ENCODE data around the gene IGFBP2. TPM values are rescaled to one million over a fixed set of nuclear protein-coding genes. Genes with fewer than 3 reads are reported as not detected.

The IGFBP2 gene
- polyA plus RNA-seq, 1 donor (not counting 4 experiments of a cell fraction or from before 2014, with no cell fraction given): 10.2 TPM

- FAIRE-seq (no peak), DNase-seq (ENCODE audit: low read depth, low spot score) (no peak)
- dilution Hi-C loops (cut with MboI; ENCODE audit: extremely low pct_ligation_motif_present, low sequenced_read_pairs): no loop called here
- Histone ChIP-seq H3K4me2 (ENCODE audit: control insufficient read depth, extremely low read depth, insufficient read depth, low read depth, low read length) (no peak overlapping the region), H3K36me3 (ENCODE audit: control insufficient read depth in 2 of 2, extremely low read depth in 1 of 2, insufficient read depth in 2 of 2, low read length in 2 of 2) (no peaks in the 10 kb centered on the region), H3K4me1 (ENCODE audit: control insufficient read depth, extremely low read depth, insufficient read depth, low read length) (no peaks in the 10 kb centered on the region), H3K4me3 (ENCODE audit: control insufficient read depth in 2 of 3, extremely low read depth in 1 of 3, insufficient read depth in 2 of 3, low read depth in 1 of 3, low read length in 3 of 3) (no peak overlapping the region), H2AFZ (ENCODE audit: control insufficient read depth, low read length) (no peak overlapping the region), H3K27me3 (ENCODE audit: control insufficient read depth, extremely low read depth, insufficient read depth, low read length) (peaks cover 39% of the 10 kb centered on the region), H3K9me3 (ENCODE audit: control insufficient read depth, low read depth, low read length) (no peaks in the 10 kb centered on the region), H4K20me1 (ENCODE audit: control insufficient read depth, extremely low read depth, insufficient read depth, low read length) (no peaks in the 10 kb centered on the region), H3K27ac (ENCODE audit: control insufficient read depth, insufficient read depth, low read length) (no peak overlapping the region), H3K9ac (ENCODE audit: control insufficient read depth, extremely low read depth, insufficient read depth, low read length) (no peak overlapping the region), H3K9me1 (ENCODE audit: control insufficient read depth, extremely low read depth, insufficient read depth, low read length) (no peaks in the 10 kb centered on the region), H3K79me2 (ENCODE audit: control insufficient read depth, insufficient read depth, low read length) (no peaks in the 10 kb centered on the region)
- no peak for TF ChIP-seq CTCF (optimal IDR thresholded peaks at IDR 0.05 in 1 of 3, IDR thresholded peaks at IDR 0.05 in 1 of 3, conservative IDR thresholded peaks at IDR 0.05 in 1 of 3; ENCODE audit: extremely low read depth in 1 of 3, insufficient read depth in 2 of 3, low read length in 3 of 3)
- TF ChIP-seq EZH2 (IDR thresholded peaks at IDR 0.05; ENCODE audit: low read length): no peak
Observed at GRCh38 chr2:216584112-216584511, 49.1 kb upstream of the IGFBP2 start.

GRCh38 chr2:216585441-216585840, 47.8 kb upstream of the IGFBP2 start:
- no peaks in the 10 kb centered on the region for H3K9me3 ChIP-seq (ENCODE audit: control insufficient read depth, low read depth, low read length)
- H3K79me2 ChIP-seq (ENCODE audit: control insufficient read depth, insufficient read depth, low read length): no peaks in the 10 kb centered on the region
- H3K4me3 ChIP-seq (ENCODE audit: control insufficient read depth in 2 of 3, extremely low read depth in 1 of 3, insufficient read depth in 2 of 3, low read depth in 1 of 3, low read length in 3 of 3): no peak overlapping the region
- H3K36me3 ChIP-seq (ENCODE audit: control insufficient read depth in 2 of 2, extremely low read depth in 1 of 2, insufficient read depth in 2 of 2, low read length in 2 of 2): no peaks in the 10 kb centered on the region
- H3K27ac ChIP-seq (ENCODE audit: control insufficient read depth, insufficient read depth, low read length): no peak overlapping the region
- dilution Hi-C loops (cut with MboI; ENCODE audit: extremely low pct_ligation_motif_present, low sequenced_read_pairs): no loop called here
- no peaks in the 10 kb centered on the region for H3K9me1 ChIP-seq (ENCODE audit: control insufficient read depth, extremely low read depth, insufficient read depth, low read length)
- H2AFZ ChIP-seq (ENCODE audit: control insufficient read depth, low read length): no peak overlapping the region
- peaks cover 35% of the 10 kb centered on the region for H3K27me3 ChIP-seq (ENCODE audit: control insufficient read depth, extremely low read depth, insufficient read depth, low read length)
- H3K9ac ChIP-seq (ENCODE audit: control insufficient read depth, extremely low read depth, insufficient read depth, low read length): no peak overlapping the region
- no peak overlapping the region for H3K4me2 ChIP-seq (ENCODE audit: control insufficient read depth, extremely low read depth, insufficient read depth, low read depth, low read length)
- TF ChIP-seq EZH2 (IDR thresholded peaks at IDR 0.05; ENCODE audit: low read length) (no peak), CTCF (optimal IDR thresholded peaks at IDR 0.05 in 1 of 3, IDR thresholded peaks at IDR 0.05 in 1 of 3, conservative IDR thresholded peaks at IDR 0.05 in 1 of 3; ENCODE audit: extremely low read depth in 1 of 3, insufficient read depth in 2 of 3, low read length in 3 of 3) (no peak)
- H3K4me1 ChIP-seq (ENCODE audit: control insufficient read depth, extremely low read depth, insufficient read depth, low read length): no peaks in the 10 kb centered on the region
- FAIRE-seq (no peak), DNase-seq (ENCODE audit: low read depth, low spot score) (no peak)
- H4K20me1 ChIP-seq (ENCODE audit: control insufficient read depth, extremely low read depth, insufficient read depth, low read length): no peaks in the 10 kb centered on the region

Data from keratinocyte (primary cell).